Measurements from ENCODE around the gene ASPN. TPM values are rescaled to one million over a fixed set of nuclear protein-coding genes. Genes with fewer than 3 reads are reported as not detected.

The ASPN gene
- total RNA-seq, 3 donors from 2014 or later (not counting 1 experiment from before 2014, with no cell fraction given), result not detected

DNA sequence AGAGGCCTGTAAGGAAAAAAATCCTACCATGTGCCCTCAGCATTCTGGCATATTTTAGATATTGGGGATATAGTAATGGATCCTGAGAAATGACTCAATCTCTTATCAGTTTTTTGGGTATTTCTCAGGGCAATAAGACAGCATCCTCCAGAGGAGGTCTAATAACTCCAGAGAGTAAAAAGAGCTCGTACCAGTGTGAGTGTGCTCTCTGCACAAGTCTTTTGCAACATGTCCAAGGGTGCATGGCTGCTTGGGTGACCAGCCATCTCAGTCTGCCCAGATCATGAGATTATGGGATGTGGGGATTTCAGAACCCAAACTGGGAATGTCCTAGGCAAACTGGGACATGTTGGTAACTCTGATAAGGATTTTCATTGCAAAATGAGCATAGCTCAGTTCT lies 15.3 kb downstream of the ASPN start:
- H3K9me3 ChIP-seq (ENCODE audit: control insufficient read depth, insufficient read depth, low read length), result no peaks in the 10 kb centered on the region
- Mint-ChIP-seq H3K36me3 (no peaks in the 10 kb centered on the region), H3K27ac (no peak overlapping the region), H3K9me3 (no peaks in the 10 kb centered on the region), H3K27me3 (ENCODE audit: low read depth in 2 of 2) (no peaks in the 10 kb centered on the region), H3K4me1 (no peaks in the 10 kb centered on the region), H3K4me3 (no peak overlapping the region)
- TF ChIP-seq, protein P1, sequence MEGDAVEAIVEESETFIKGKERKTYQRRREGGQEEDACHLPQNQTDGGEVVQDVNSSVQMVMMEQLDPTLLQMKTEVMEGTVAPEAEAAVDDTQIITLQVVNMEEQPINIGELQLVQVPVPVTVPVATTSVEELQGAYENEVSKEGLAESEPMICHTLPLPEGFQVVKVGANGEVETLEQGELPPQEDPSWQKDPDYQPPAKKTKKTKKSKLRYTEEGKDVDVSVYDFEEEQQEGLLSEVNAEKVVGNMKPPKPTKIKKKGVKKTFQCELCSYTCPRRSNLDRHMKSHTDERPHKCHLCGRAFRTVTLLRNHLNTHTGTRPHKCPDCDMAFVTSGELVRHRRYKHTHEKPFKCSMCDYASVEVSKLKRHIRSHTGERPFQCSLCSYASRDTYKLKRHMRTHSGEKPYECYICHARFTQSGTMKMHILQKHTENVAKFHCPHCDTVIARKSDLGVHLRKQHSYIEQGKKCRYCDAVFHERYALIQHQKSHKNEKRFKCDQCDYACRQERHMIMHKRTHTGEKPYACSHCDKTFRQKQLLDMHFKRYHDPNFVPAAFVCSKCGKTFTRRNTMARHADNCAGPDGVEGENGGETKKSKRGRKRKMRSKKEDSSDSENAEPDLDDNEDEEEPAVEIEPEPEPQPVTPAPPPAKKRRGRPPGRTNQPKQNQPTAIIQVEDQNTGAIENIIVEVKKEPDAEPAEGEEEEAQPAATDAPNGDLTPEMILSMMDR (IDR thresholded peaks at IDR 0.05), result no peak
- 91% methylated on average over 1 of the region's 1 CpG for WGBS (ENCODE audit: insufficient coverage)
- no peak overlapping the region for H3K4me3 ChIP-seq (ENCODE audit: low read length)
- H3K4me1 ChIP-seq (ENCODE audit: control insufficient read depth, insufficient read depth, low read length), result no peaks in the 10 kb centered on the region
- no peak for ATAC-seq
- no peaks in the 10 kb centered on the region for H3K36me3 ChIP-seq (ENCODE audit: control insufficient read depth, insufficient read depth, low read length)
- intact Hi-C loops (cut with micrococcal nuclease), result no loop called here
- DNase-seq, result no peak
- no peaks in the 10 kb centered on the region for H3K27me3 ChIP-seq (ENCODE audit: control insufficient read depth, insufficient read depth, low read length)
- no peak overlapping the region for H3K27ac ChIP-seq (ENCODE audit: low read length)

DNA sequence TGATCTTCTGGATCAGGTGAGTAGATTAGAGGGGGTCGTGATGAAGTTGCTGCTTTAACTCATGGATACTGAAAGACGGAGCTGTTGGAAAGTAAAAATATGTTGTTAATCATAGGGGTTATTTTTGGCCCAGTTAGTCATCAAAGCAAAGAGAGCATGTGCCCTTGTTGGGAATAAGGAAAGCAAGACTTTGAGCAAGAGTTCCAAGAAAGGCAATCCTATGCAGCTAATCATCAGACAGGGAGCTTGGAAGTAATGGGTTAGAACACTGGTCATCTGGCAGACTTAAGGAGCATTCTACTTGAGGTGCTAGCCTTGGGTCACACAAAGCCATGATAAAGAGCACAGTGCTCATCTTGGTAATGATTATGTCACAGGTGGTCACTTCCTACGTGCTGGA lies 18.3 kb downstream of the ASPN start:
- Histone ChIP-seq H3K36me3 (ENCODE audit: control insufficient read depth, insufficient read depth, low read length) (no peaks in the 10 kb centered on the region), H3K27ac (ENCODE audit: low read length) (no peak overlapping the region), H3K4me3 (ENCODE audit: low read length) (no peak overlapping the region), H3K27me3 (ENCODE audit: control insufficient read depth, insufficient read depth, low read length) (no peaks in the 10 kb centered on the region), H3K9me3 (ENCODE audit: control insufficient read depth, insufficient read depth, low read length) (no peaks in the 10 kb centered on the region), H3K4me1 (ENCODE audit: control insufficient read depth, insufficient read depth, low read length) (no peaks in the 10 kb centered on the region)
- Mint-ChIP-seq H3K27me3 (ENCODE audit: low read depth in 2 of 2) (no peaks in the 10 kb centered on the region), H3K4me3 (no peak overlapping the region), H3K36me3 (no peaks in the 10 kb centered on the region), H3K9me3 (no peaks in the 10 kb centered on the region), H3K4me1 (no peaks in the 10 kb centered on the region), H3K27ac (no peak overlapping the region)
- intact Hi-C loops (cut with micrococcal nuclease), result no loop called here
- TF ChIP-seq, protein P1 (IDR thresholded peaks at IDR 0.05), result no peak
- WGBS (ENCODE audit: insufficient coverage), result 96% methylated on average over 3 of the region's 3 CpGs
- no peak for ATAC-seq
- DNase-seq, result no peak

DNA sequence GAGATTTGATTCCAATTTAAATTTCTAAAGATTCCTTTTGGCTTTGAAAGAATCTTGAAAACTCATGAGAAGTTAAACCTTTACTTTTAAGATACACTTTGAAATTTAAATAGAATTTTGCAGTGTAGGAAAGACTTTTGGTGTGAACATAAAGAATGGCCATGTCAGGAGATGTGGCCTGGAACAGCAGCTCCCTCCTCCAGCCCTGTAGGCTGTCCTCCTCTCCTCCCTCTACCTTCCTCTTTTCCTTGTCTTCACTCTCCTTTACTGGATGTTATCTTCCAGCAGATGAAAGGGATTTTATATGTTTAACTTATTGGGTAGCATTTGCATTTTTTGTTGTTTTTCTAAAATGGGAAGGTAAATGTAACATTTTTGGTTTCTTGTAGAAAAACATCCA lies 18.9 kb downstream of the ASPN start:
- Histone ChIP-seq H3K4me3 (ENCODE audit: low read length) (no peak overlapping the region), H3K4me1 (ENCODE audit: control insufficient read depth, insufficient read depth, low read length) (no peaks in the 10 kb centered on the region), H3K9me3 (ENCODE audit: control insufficient read depth, insufficient read depth, low read length) (no peaks in the 10 kb centered on the region), H3K27ac (ENCODE audit: low read length) (no peak overlapping the region), H3K36me3 (ENCODE audit: control insufficient read depth, insufficient read depth, low read length) (no peaks in the 10 kb centered on the region), H3K27me3 (ENCODE audit: control insufficient read depth, insufficient read depth, low read length) (no peaks in the 10 kb centered on the region)
- no peak for ATAC-seq
- intact Hi-C loops (cut with micrococcal nuclease), result no loop called here
- DNase-seq, result no peak
- Mint-ChIP-seq H3K27me3 (ENCODE audit: low read depth in 2 of 2) (no peaks in the 10 kb centered on the region), H3K4me3 (no peak overlapping the region), H3K9me3 (no peaks in the 10 kb centered on the region), H3K4me1 (no peaks in the 10 kb centered on the region), H3K27ac (no peak overlapping the region), H3K36me3 (no peaks in the 10 kb centered on the region)
- TF ChIP-seq, protein P1 (IDR thresholded peaks at IDR 0.05), result no peak

DNA sequence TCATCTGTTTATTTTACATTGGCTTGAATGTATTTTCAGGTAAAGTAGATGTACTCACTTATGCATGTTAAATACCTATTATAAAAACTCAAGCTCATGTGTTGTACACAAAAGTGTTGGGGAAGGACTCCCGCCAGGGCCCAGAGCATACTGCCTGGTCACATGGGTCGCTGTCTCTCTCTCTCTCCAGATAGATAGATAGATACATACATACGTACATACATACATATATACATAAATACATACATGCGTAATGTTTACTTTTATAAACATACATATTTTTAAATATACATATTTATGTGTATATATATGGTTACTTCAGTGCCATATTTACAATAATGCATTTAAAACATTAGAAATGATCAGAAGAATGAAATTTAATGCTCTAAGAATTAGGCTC lies 24.7 kb downstream of the ASPN start:
- no peaks in the 10 kb centered on the region for H3K9me3 Mint-ChIP-seq
- Histone ChIP-seq H3K27me3 (ENCODE audit: control insufficient read depth, insufficient read depth, low read length) (no peaks in the 10 kb centered on the region), H3K36me3 (ENCODE audit: control insufficient read depth, insufficient read depth, low read length) (no peaks in the 10 kb centered on the region), H3K4me3 (ENCODE audit: low read length) (no peak overlapping the region), H3K9me3 (ENCODE audit: control insufficient read depth, insufficient read depth, low read length) (no peaks in the 10 kb centered on the region), H3K4me1 (ENCODE audit: control insufficient read depth, insufficient read depth, low read length) (no peaks in the 10 kb centered on the region), H3K27ac (ENCODE audit: low read length) (no peak overlapping the region)
- no peaks in the 10 kb centered on the region for H3K4me1 Mint-ChIP-seq
- H3K4me3 Mint-ChIP-seq, result no peak overlapping the region
- H3K27me3 Mint-ChIP-seq (ENCODE audit: low read depth in 2 of 2), result no peaks in the 10 kb centered on the region
- TF ChIP-seq, protein P1 (IDR thresholded peaks at IDR 0.05), result no peak
- H3K36me3 Mint-ChIP-seq, result no peaks in the 10 kb centered on the region
- DNase-seq, result no peak
- no peak for ATAC-seq
- intact Hi-C loops (cut with micrococcal nuclease), result no loop called here
- WGBS (ENCODE audit: insufficient coverage), result 100% methylated on average over 3 of the region's 4 CpGs
- H3K27ac Mint-ChIP-seq, result no peak overlapping the region

All from natural killer cell (primary cell).